ENCODE data around the gene VAC14.

Gene VAC14

GRCh38 chr16:70689035-70689969, 111.7 kb downstream of the VAC14 start:
- DNase-seq = no peak

GRCh38 chr16:70688246-70688742, 112.7 kb downstream of the VAC14 start:
- DNase-seq = no peak

- no peak for DNase-seq
Observed at GRCh38 chr16:70687671-70688245, 113.2 kb downstream of the VAC14 start.

- no peak for DNase-seq
Observed at GRCh38 chr16:70687102-70687511, 113.9 kb downstream of the VAC14 start.

GRCh38 chr16:70686376-70687101, 114.4 kb downstream of the VAC14 start:
- DNase-seq = no peak

GRCh38 chr16:70685938-70686375, 115.0 kb downstream of the VAC14 start, which contains the start of gene MTSS2:
Gene MTSS2, minus strand, starts transcription at chr16:70686053. Its CDS starts 262 bp downstream, at chr16:70685791.
- no peak for DNase-seq

GRCh38 chr16:70685061-70685937, 115.7 kb downstream of the VAC14 start:
- no peak for DNase-seq

- DNase-seq = no peak
Observed at GRCh38 chr16:70684146-70685060, 116.6 kb downstream of the VAC14 start.

- DNase-seq = no peak
Observed at GRCh38 chr16:70683146-70683944, 117.6 kb downstream of the VAC14 start.

- DNase-seq = no peak
Observed at GRCh38 chr16:70682239-70683145, 118.5 kb downstream of the VAC14 start.

GRCh38 chr16:70681382-70682238, 119.3 kb downstream of the VAC14 start:
- no peak for DNase-seq

- DNase-seq = no peak
Observed at GRCh38 chr16:70680495-70681381, 120.2 kb downstream of the VAC14 start.

GRCh38 chr16:70679671-70680494, 121.1 kb downstream of the VAC14 start:
- no peak for DNase-seq

- no peak for DNase-seq
Observed at GRCh38 chr16:70678898-70679670, 121.9 kb downstream of the VAC14 start.
